ENCODE data around the gene RNF187. TPM values are rescaled to one million over a fixed set of nuclear protein-coding genes. Genes with fewer than 3 reads are reported as not detected.
A peak's percentile ranks its signal among the peaks of the same experiment; 100 is the strongest.

The RNF187 gene
- total and polyA plus RNA-seq, 4 experiments from 2014 or later: 15.3 to 73.4 (median 56.9) TPM

DNA sequence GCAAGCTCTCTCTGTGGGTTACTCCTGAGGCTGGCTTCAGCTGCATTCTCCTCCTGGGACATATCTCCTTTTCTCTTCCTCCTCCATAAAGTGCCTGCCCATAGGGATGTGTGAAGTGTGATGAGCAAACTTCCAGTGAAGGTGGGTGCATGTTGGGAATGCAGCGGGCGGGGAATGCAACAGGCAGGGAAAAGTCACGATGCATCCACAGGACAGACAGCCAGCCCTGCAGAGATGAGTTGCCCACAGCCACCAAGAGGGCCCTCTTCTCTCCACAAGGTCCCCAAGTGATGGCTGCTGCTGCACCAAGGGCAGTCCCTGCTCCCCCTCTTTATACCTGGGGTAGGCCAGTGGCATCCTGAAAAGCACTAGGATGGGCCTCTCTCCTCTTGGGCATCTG lies 33.6 kb upstream of the RNF187 start:
- no peak for DNase-seq
- Histone ChIP-seq H3K27me3 (ENCODE audit: insufficient read depth, low read length) (no peaks in the 10 kb centered on the region), H3K36me3 (ENCODE audit: insufficient read depth, low read length) (no peaks in the 10 kb centered on the region), H3K4me3 (ENCODE audit: low read length in 2 of 2) (no peak overlapping the region), H3K27ac (ENCODE audit: low read depth, low read length) (no peak overlapping the region), H3K9me3 (ENCODE audit: control insufficient read depth in 1 of 2, low read length in 2 of 2) (no peaks in the 10 kb centered on the region), H3K4me1 (ENCODE audit: insufficient read depth, low read length) (peaks cover 22% of the 10 kb centered on the region)
- Mint-ChIP-seq H3K4me3 (no peak overlapping the region), H3K27ac (no peak overlapping the region), H3K9me3 (peaks cover 0 to 6% (median 0%) of the 10 kb centered on the region in 8 donors), H3K27me3 (peaks cover 0 to 5% of the 10 kb centered on the region in 2 donors), H3K36me3 (peaks cover 6 to 15% of the 10 kb centered on the region in 2 donors), H3K4me1 (peaks cover 23 to 44% (median 34%) of the 10 kb centered on the region in 4 donors)
- ChIA-PET CTCF (ENCODE audit: partially characterized antibody) (no interaction called here), POLR2A (ENCODE audit: partially characterized antibody) (no interaction called here)
- intact Hi-C loops (cut with micrococcal nuclease): no loop called here

DNA sequence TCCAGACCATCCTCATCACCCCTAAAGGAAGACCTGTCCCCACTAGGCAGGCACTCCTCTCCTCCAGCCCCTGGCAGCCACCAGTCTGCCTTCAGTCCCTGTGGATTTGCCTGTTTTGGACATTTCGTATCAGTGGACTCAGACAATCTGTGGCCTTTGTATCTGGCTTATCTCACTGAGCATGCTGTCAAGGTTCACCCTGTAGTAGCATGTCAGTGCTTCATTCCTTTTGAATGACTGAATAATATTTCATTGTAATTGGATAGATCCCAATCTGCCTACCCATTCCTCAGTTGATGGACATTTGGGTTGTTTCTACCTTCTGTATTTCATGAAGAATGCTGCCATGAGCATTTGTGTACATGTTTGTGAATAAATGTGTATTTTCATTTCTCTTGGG lies 32.9 kb upstream of the RNF187 start:
- Mint-ChIP-seq H3K27me3 (peaks cover 0 to 5% of the 10 kb centered on the region in 2 donors), H3K27ac (no peak overlapping the region), H3K9me3 (peaks cover 0 to 8% (median 0%) of the 10 kb centered on the region in 8 donors), H3K36me3 (peaks cover 6 to 15% of the 10 kb centered on the region in 2 donors), H3K4me1 (peaks cover 24 to 50% (median 36%) of the 10 kb centered on the region in 4 donors), H3K4me3 (peak overlapping the region in 1 of 8 donors; percentile 37)
- CTCF ChIA-PET (ENCODE audit: partially characterized antibody): interaction anchor here (0.7 kb wide), 2 partner anchors 16 to 32 kb away, joined by 3 read pairs; no protein-coding TSS in a partner anchor
- POLR2A ChIA-PET (ENCODE audit: partially characterized antibody): no interaction called here
- peaks cover 23% of the 10 kb centered on the region for H3K4me1 ChIP-seq (ENCODE audit: insufficient read depth, low read length)
- no peak overlapping the region for H3K27ac ChIP-seq (ENCODE audit: low read depth, low read length)
- intact Hi-C loops (cut with micrococcal nuclease): no loop called here
- H3K27me3 ChIP-seq (ENCODE audit: insufficient read depth, low read length): no peaks in the 10 kb centered on the region
- H3K4me3 ChIP-seq (ENCODE audit: low read length in 2 of 2): no peak overlapping the region
- DNase-seq: no peak
- no peaks in the 10 kb centered on the region for H3K9me3 ChIP-seq (ENCODE audit: control insufficient read depth in 1 of 2, low read length in 2 of 2)
- no peaks in the 10 kb centered on the region for H3K36me3 ChIP-seq (ENCODE audit: insufficient read depth, low read length)

DNA sequence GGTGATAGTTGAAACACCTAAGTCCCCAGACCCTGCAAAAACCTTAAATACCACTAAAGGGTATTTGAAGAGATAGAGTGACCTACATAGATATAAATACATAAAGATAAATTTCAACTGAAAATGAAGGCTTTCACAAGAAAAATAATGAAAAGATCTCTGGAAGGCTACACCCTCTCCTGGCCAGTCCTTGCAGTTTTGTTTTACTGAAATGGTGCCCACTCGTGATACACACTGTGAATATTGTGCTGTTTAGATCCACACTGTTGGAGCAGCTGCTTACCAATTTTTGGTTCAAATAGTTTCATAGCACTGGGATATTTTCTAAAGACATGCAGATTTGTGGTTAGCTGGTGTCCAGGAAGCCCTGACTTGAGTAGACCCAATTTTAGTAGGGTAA lies 31.5 kb upstream of the RNF187 start:
- ChIA-PET CTCF (ENCODE audit: partially characterized antibody) (interaction anchor here (0.7 to 1.8 kb wide), 6 partner anchors 9 to 347 kb away, joined by 3 to 8 read pairs (median 3); partner anchors contain the start of gene MRPL55), POLR2A (ENCODE audit: partially characterized antibody) (interaction anchor here (1.8 to 4.8 kb wide), 3 partner anchors 9 to 44 kb away, joined by 3 to 92 read pairs (median 6); partner anchors contain the start of gene RNF187)
- Mint-ChIP-seq H3K9me3 (peaks cover 0 to 8% (median 0%) of the 10 kb centered on the region in 8 donors), H3K4me3 (peak overlapping the region in 7 of 8 donors; percentile 21 to 69 (median 40)), H3K36me3 (peaks cover 6 to 15% of the 10 kb centered on the region in 2 donors), H3K27ac (peak overlapping the region in 3 of 7 donors; percentile 3 to 59 (median 8)), H3K27me3 (peaks cover 0 to 5% of the 10 kb centered on the region in 2 donors), H3K4me1 (peaks cover 26 to 57% (median 40%) of the 10 kb centered on the region in 4 donors)
- no peaks in the 10 kb centered on the region for H3K9me3 ChIP-seq (ENCODE audit: control insufficient read depth in 1 of 2, low read length in 2 of 2)
- DNase-seq: no peak
- H3K27ac ChIP-seq (ENCODE audit: low read depth, low read length): no peak overlapping the region
- peaks cover 30% of the 10 kb centered on the region for H3K4me1 ChIP-seq (ENCODE audit: insufficient read depth, low read length)
- no peaks in the 10 kb centered on the region for H3K27me3 ChIP-seq (ENCODE audit: insufficient read depth, low read length)
- intact Hi-C loops (cut with micrococcal nuclease): no loop called here
- H3K36me3 ChIP-seq (ENCODE audit: insufficient read depth, low read length): no peaks in the 10 kb centered on the region
- no peak overlapping the region for H3K4me3 ChIP-seq (ENCODE audit: low read length in 2 of 2)

DNA sequence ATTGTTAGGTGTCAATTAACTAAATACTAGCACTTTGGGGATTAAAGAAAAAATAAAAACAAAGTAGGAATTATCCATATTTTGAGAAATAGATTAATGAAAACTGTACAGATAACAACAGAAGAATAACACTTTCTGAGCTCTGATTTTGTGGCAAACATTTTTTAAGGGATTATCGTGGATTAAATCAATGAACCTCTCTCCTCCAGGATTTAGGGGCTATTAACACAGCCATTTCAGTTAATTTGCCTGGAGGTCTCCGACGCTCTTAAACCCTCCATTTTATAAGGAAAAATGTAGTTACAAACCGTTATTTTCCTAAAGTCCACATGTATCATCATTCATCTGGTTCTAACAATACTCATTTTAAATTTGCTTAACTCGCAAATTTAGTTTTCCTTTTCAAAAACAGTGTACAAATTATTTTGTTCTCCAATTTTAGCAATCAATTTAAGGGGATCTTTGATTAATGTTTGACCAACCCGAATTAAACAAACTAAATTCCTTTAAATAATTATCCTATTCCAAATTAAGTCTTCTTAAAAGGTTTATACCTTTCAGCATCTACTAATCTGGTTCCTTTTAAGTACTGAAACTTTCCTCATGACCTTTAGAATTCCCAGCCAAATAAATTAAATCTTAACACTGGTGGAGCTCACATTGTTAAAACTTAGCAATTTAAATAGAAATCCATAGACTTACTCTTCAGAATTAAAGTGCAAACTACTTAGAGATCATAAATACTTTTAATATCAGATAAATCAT lies 30.7 kb upstream of the RNF187 start:
- peak overlapping the region; percentile 67 to 86 for H3K4me3 ChIP-seq (ENCODE audit: low read length in 2 of 2)
- no peaks in the 10 kb centered on the region for H3K27me3 ChIP-seq (ENCODE audit: insufficient read depth, low read length)
- intact Hi-C loops (cut with micrococcal nuclease): loop anchor here (1.0 kb wide), 2 partner anchors 31 to 180 kb away; partner anchors contain the start of gene RNF187
- peak overlapping the region; percentile 82 for H3K27ac ChIP-seq (ENCODE audit: low read depth, low read length)
- H3K36me3 ChIP-seq (ENCODE audit: insufficient read depth, low read length): no peaks in the 10 kb centered on the region
- Mint-ChIP-seq H3K4me3 (peak overlapping the region; percentile 94 to 100 (median 96)), H3K27me3 (peaks cover 0 to 5% of the 10 kb centered on the region in 2 donors), H3K4me1 (peaks cover 28 to 61% (median 43%) of the 10 kb centered on the region in 4 donors), H3K36me3 (peaks cover 6 to 15% of the 10 kb centered on the region in 2 donors), H3K9me3 (peaks cover 0 to 8% (median 0%) of the 10 kb centered on the region in 8 donors), H3K27ac (peak overlapping the region; percentile 99 to 100 (median 99))
- H3K4me1 ChIP-seq (ENCODE audit: insufficient read depth, low read length): peaks cover 30% of the 10 kb centered on the region
- ChIA-PET CTCF (ENCODE audit: partially characterized antibody) (interaction anchor here (0.7 to 4.3 kb wide), 7 partner anchors 16 to 80 kb away, joined by 3 to 27 read pairs (median 3); partner anchors contain the start of gene RNF187), POLR2A (ENCODE audit: partially characterized antibody) (interaction anchor here (1.8 to 4.8 kb wide), 5 partner anchors 9 to 53 kb away, joined by 3 to 92 read pairs (median 6); partner anchors contain the start of genes RNF187 and TRIM11)
- no peaks in the 10 kb centered on the region for H3K9me3 ChIP-seq (ENCODE audit: control insufficient read depth in 1 of 2, low read length in 2 of 2)
- DNase-seq: no peak

DNA sequence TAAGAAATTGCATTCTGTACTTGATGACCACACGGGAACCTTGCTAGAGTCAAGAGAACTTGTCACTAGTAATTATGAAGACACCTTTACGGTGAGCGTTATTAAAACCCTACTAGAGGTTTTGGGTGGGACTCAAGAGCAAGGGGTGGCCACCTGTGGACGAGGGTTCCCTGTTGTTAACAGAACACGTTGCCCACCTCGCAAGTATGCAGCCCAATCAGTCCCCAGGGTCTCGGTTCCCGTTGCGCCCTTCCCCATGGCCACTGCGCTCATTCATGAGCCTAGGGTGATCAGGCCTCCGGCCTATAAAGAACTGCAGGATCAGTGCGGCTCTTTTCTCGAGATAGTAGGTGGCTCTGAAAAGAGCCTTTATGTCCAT lies 30.2 kb upstream of the RNF187 start:
- H3K9me3 Mint-ChIP-seq: peaks cover 0 to 8% (median 0%) of the 10 kb centered on the region in 8 donors
- H3K4me1 ChIP-seq (ENCODE audit: insufficient read depth, low read length): peaks cover 30% of the 10 kb centered on the region
- DNase-seq: no peak
- ChIA-PET CTCF (ENCODE audit: partially characterized antibody) (interaction anchor here (1.1 to 4.3 kb wide), 6 partner anchors 15 to 53 kb away, joined by 3 to 27 read pairs (median 4); partner anchors contain the start of gene RNF187), POLR2A (ENCODE audit: partially characterized antibody) (interaction anchor here (0.7 to 4.8 kb wide), 16 partner anchors 8 to 1051 kb away, joined by 3 to 92 read pairs (median 6); partner anchors contain the start of genes GUK1, IBA57, NUP133 and RNF187)
- peak overlapping the region; percentile 67 to 86 for H3K4me3 ChIP-seq (ENCODE audit: low read length in 2 of 2)
- peak overlapping the region; percentile 82 for H3K27ac ChIP-seq (ENCODE audit: low read depth, low read length)
- intact Hi-C loops (cut with micrococcal nuclease): loop anchor here (1.0 kb wide), 2 partner anchors 30 to 181 kb away; partner anchors contain the start of gene RNF187
- H3K9me3 ChIP-seq (ENCODE audit: control insufficient read depth in 1 of 2, low read length in 2 of 2): no peaks in the 10 kb centered on the region
- H3K4me3 Mint-ChIP-seq: peak overlapping the region; percentile 94 to 100 (median 96)
- peaks cover 6 to 15% of the 10 kb centered on the region in 2 donors for H3K36me3 Mint-ChIP-seq
- peaks cover 28 to 61% (median 43%) of the 10 kb centered on the region in 4 donors for H3K4me1 Mint-ChIP-seq
- no peaks in the 10 kb centered on the region for H3K36me3 ChIP-seq (ENCODE audit: insufficient read depth, low read length)
- H3K27me3 ChIP-seq (ENCODE audit: insufficient read depth, low read length): no peaks in the 10 kb centered on the region
- peak overlapping the region; percentile 99 to 100 (median 99) for H3K27ac Mint-ChIP-seq
- H3K27me3 Mint-ChIP-seq: peaks cover 0 to 5% of the 10 kb centered on the region in 2 donors

DNA sequence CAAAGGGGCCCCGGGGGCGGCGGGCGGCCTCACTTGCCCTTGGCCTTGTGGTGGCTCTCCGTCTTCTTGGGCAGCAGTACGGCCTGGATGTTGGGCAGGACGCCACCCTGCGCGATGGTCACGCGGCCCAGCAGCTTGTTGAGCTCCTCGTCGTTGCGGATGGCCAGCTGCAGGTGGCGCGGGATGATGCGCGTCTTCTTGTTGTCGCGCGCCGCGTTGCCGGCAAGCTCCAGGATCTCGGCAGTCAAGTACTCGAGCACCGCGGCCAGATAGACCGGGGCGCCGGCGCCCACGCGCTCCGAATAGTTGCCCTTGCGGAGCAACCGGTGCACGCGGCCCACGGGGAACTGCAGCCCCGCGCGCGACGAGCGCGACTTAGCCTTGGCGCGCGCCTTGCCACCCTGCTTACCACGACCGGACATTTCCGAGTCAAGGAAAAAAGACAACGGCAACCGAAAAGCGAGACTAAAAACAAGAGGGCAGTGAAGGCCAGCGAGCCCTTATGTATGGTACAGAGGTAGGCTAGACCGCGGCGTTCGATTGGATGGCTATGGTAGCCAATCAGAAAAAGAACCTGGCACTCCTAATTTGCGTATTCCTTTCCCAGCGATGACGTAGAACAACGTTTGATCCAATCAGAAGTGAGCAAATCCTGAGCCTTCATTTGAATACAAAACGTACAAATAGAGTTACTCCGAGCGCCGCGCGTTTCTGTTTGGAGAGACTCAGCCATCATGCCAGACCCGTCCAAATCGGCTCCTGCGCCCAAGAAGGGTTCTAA lies 29.6 kb upstream of the RNF187 start:
- POLR2A ChIA-PET (ENCODE audit: partially characterized antibody): interaction anchor here (0.7 to 4.8 kb wide), 23 partner anchors 9 to 1101 kb away, joined by 3 to 92 read pairs (median 5); partner anchors contain the start of genes ABCB10, ARF1, GUK1 and IBA57
- Histone ChIP-seq H3K4me3 (ENCODE audit: low read length in 2 of 2) (peak overlapping the region; percentile 67 to 86), H3K9me3 (ENCODE audit: control insufficient read depth in 1 of 2, low read length in 2 of 2) (no peaks in the 10 kb centered on the region), H3K36me3 (ENCODE audit: insufficient read depth, low read length) (no peaks in the 10 kb centered on the region), H3K27ac (ENCODE audit: low read depth, low read length) (peak overlapping the region; percentile 82), H3K4me1 (ENCODE audit: insufficient read depth, low read length) (peaks cover 30% of the 10 kb centered on the region), H3K27me3 (ENCODE audit: insufficient read depth, low read length) (no peaks in the 10 kb centered on the region)
- intact Hi-C loops (cut with micrococcal nuclease): loop anchor here (1.0 to 2.0 kb wide), 6 partner anchors 30 to 375 kb away; partner anchors contain the start of genes ARF1, IBA57 and RNF187
- CTCF ChIA-PET (ENCODE audit: partially characterized antibody): interaction anchor here (1.1 to 4.3 kb wide), 12 partner anchors 8 to 327 kb away, joined by 3 to 27 read pairs (median 4); partner anchors contain the start of gene RNF187
- H3K36me3 Mint-ChIP-seq: peaks cover 6 to 15% of the 10 kb centered on the region in 2 donors
- peaks cover 0 to 8% (median 0%) of the 10 kb centered on the region in 8 donors for H3K9me3 Mint-ChIP-seq
- peaks cover 30 to 64% (median 45%) of the 10 kb centered on the region in 4 donors for H3K4me1 Mint-ChIP-seq
- DNase-seq: peak; percentile 92 to 96 (median 94)
- H3K4me3 Mint-ChIP-seq: peak overlapping the region; percentile 94 to 100 (median 96)
- peak overlapping the region; percentile 99 to 100 (median 99) for H3K27ac Mint-ChIP-seq
- H3K27me3 Mint-ChIP-seq: peaks cover 0 to 5% of the 10 kb centered on the region in 2 donors

Measured in CD4-positive, alpha-beta memory T cell (primary cell).